ENCODE data around the gene TEX12. TPM values are rescaled to one million over a fixed set of nuclear protein-coding genes. Genes with fewer than 3 reads are reported as not detected.

Gene TEX12
- total and polyA plus RNA-seq, 9 of the 15 experiments (the other 6 are each of a cell fraction or from before 2014, with no cell fraction given), result 0.10 to 2.3 (median 0.67) TPM; not detected in 1

- TF ChIP-seq CTCF (IDR thresholded peaks at IDR 0.05 in 2 of 3, conservative IDR thresholded peaks at IDR 0.05 in 1 of 3; ENCODE audit: insufficient read depth in 2 of 3, low read depth in 1 of 3, low read length in 3 of 3) (peak; percentile 71 to 93 (median 78)), SP1 (CRISPR knock-in tag; IDR thresholded peaks at IDR 0.05) (peak; percentile 43; the same call in 1 of the 2 replicates), CBX5 (IDR thresholded peaks at IDR 0.05; ENCODE audit: borderline replicate concordance, low read depth) (no peak), ZSCAN29 (IDR thresholded peaks at IDR 0.05) (no peak), RAD21 (CRISPR knock-in tag; conservative IDR thresholded peaks at IDR 0.05 in 1 of 2, IDR thresholded peaks at IDR 0.05 in 1 of 2) (peak; percentile 92 to 96), SRSF9 (IDR thresholded peaks at IDR 0.05; ENCODE audit: borderline replicate concordance, low read depth, low read length) (no peak)
- TF ChIP-seq, protein P1, sequence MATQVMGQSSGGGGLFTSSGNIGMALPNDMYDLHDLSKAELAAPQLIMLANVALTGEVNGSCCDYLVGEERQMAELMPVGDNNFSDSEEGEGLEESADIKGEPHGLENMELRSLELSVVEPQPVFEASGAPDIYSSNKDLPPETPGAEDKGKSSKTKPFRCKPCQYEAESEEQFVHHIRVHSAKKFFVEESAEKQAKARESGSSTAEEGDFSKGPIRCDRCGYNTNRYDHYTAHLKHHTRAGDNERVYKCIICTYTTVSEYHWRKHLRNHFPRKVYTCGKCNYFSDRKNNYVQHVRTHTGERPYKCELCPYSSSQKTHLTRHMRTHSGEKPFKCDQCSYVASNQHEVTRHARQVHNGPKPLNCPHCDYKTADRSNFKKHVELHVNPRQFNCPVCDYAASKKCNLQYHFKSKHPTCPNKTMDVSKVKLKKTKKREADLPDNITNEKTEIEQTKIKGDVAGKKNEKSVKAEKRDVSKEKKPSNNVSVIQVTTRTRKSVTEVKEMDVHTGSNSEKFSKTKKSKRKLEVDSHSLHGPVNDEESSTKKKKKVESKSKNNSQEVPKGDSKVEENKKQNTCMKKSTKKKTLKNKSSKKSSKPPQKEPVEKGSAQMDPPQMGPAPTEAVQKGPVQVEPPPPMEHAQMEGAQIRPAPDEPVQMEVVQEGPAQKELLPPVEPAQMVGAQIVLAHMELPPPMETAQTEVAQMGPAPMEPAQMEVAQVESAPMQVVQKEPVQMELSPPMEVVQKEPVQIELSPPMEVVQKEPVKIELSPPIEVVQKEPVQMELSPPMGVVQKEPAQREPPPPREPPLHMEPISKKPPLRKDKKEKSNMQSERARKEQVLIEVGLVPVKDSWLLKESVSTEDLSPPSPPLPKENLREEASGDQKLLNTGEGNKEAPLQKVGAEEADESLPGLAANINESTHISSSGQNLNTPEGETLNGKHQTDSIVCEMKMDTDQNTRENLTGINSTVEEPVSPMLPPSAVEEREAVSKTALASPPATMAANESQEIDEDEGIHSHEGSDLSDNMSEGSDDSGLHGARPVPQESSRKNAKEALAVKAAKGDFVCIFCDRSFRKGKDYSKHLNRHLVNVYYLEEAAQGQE (IDR thresholded peaks at IDR 0.05; ENCODE audit: borderline replicate concordance), result peak; percentile 92
- TF ChIP-seq, protein P1 (CRISPR knock-in tag; IDR thresholded peaks at IDR 0.05; ENCODE audit: low read depth), result no peak
These were observed 52.5 kb downstream of the TEX12 start (continued) for GRCh38 chr11:112219476-112220232.

All from K562 (cell line).